H54 (cell line): Measurements from ENCODE around the gene SPPL2B.

Experiments
- DNase-seq: peaks from one replicate; pipeline ENCODE4 v3.0.0; 2011; ENCODE audit warnings: low spot score, mixed read lengths; ENCODE audit not compliant: insufficient read length
- FAIRE-seq: peaks from 3 replicates; lab custom pipeline; 2011; peaks lifted over from hg19 to GRCh38; lab: Jason Lieb, UNC
- POLR2A ChIP-seq: IDR thresholded peaks from 2 replicates; pipeline ENCODE4 v1.6.1; 2011; ENCODE audit warnings: low read depth, mild to moderate bottlenecking, low read length

The SPPL2B gene

GRCh38 chr19:2288818-2289713, 39.4 kb upstream of the SPPL2B start:
- no peak for FAIRE-seq
- TF ChIP-seq POLR2A: no peak
- DNase-seq: no peak

- no peak for FAIRE-seq
- TF ChIP-seq POLR2A: no peak
- DNase-seq: no peak
Observed at GRCh38 chr19:2289714-2290435, 38.6 kb upstream of the SPPL2B start.

- no peak for DNase-seq
- no peak for TF ChIP-seq POLR2A
Observed at GRCh38 chr19:2290441-2291184, 37.9 kb upstream of the SPPL2B start.

GRCh38 chr19:2291185-2291751, 37.2 kb upstream of the SPPL2B start:
- FAIRE-seq (no peak), DNase-seq (no peak)
- no peak for TF ChIP-seq POLR2A

More at GRCh38 chr19:2290441-2291184, 37.9 kb upstream of the SPPL2B start:
- FAIRE-seq: no peak

- no peak for FAIRE-seq
- no peak for TF ChIP-seq POLR2A
Observed at GRCh38 chr19:2294687-2295335, 33.7 kb upstream of the SPPL2B start.

GRCh38 chr19:2296141-2296540, 32.3 kb upstream of the SPPL2B start:
- FAIRE-seq (no peak), DNase-seq (no peak)
- no peak for TF ChIP-seq POLR2A

More at GRCh38 chr19:2294687-2295335, 33.7 kb upstream of the SPPL2B start:
- no peak for DNase-seq

GRCh38 chr19:2300533-2300932, 28.0 kb upstream of the SPPL2B start:
- TF ChIP-seq POLR2A: no peak
- FAIRE-seq (no peak), DNase-seq (no peak)

GRCh38 chr19:2302319-2303210, 25.9 kb upstream of the SPPL2B start:
- TF ChIP-seq POLR2A: no peak

GRCh38 chr19:2303211-2303798, 25.2 kb upstream of the SPPL2B start:
- no peak for TF ChIP-seq POLR2A

More at GRCh38 chr19:2302319-2303210, 25.9 kb upstream of the SPPL2B start:
- FAIRE-seq (no peak), DNase-seq (no peak)

GRCh38 chr19:2305452-2306280, 22.8 kb upstream of the SPPL2B start:
- DNase-seq (no peak), FAIRE-seq (no peak)
- no peak for TF ChIP-seq POLR2A

More at GRCh38 chr19:2303211-2303798, 25.2 kb upstream of the SPPL2B start:
- DNase-seq (no peak), FAIRE-seq (no peak)

- no peak for TF ChIP-seq POLR2A
- no peak for DNase-seq
- FAIRE-seq: no peak
Observed at GRCh38 chr19:2306281-2306806, 22.1 kb upstream of the SPPL2B start.
